GM12865 (cell line): Measurements from ENCODE around the gene FOXA3.

Source experiments
- DNase-seq: peaks from one replicate; pipeline ENCODE4 v3.0.0; 2010; ENCODE audit warnings: low read depth
- H3K4me3 ChIP-seq: 2 replicates; pipeline ENCODE4 v1.5.1; 2011; ENCODE audit warnings: mild to moderate bottlenecking, low read depth, low read length, control low read depth
- TF ChIP-seq, protein P1 (sequence below): IDR thresholded peaks from 2 replicates; pipeline ENCODE4 v1.5.1; 2011; ENCODE audit warnings: low read length, control low read depth, low read depth, inconsistent platforms; ENCODE audit not compliant: insufficient read depth; ENCODE audit errors: missing control alignments

Gene FOXA3

DNA sequence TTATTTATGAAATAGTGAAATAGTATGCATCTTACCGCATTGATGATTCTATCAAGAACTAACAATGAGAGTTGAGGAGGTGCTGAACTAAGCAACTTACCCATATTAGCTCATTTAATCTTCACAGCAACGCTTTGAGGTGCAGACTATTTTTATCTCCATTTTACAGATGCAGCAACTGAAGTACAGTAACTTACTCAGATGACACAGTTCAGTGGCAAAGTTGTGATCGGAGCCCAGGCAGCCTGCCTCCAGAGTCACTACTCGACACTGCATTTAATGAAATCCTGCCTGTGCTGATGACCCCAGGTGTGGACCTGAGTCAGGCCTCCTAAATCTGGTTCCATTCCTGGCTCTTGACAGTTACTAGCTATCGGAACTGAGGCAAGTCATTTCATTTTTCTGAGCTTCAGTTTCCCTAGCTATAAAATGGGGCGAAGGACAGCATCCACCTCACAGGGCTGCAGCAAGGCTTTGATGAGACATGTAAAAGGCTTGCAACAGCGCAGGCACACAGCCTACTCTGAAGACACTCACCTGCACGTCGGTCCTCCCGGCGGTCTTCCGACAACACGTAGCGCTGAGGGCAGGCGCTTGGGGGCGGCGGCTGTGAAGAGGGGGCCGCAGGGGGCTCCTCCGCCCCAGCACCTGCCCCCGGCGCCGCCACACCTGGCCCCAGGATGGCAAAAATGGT is 36.8 kb downstream of the FOXA3 start:
- DNase-seq, result no peak
- TF ChIP-seq, protein P1, sequence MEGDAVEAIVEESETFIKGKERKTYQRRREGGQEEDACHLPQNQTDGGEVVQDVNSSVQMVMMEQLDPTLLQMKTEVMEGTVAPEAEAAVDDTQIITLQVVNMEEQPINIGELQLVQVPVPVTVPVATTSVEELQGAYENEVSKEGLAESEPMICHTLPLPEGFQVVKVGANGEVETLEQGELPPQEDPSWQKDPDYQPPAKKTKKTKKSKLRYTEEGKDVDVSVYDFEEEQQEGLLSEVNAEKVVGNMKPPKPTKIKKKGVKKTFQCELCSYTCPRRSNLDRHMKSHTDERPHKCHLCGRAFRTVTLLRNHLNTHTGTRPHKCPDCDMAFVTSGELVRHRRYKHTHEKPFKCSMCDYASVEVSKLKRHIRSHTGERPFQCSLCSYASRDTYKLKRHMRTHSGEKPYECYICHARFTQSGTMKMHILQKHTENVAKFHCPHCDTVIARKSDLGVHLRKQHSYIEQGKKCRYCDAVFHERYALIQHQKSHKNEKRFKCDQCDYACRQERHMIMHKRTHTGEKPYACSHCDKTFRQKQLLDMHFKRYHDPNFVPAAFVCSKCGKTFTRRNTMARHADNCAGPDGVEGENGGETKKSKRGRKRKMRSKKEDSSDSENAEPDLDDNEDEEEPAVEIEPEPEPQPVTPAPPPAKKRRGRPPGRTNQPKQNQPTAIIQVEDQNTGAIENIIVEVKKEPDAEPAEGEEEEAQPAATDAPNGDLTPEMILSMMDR, result no peak
- peak overlapping the region; percentile 86; the same call in 1 of the 2 replicates for H3K4me3 ChIP-seq

DNA sequence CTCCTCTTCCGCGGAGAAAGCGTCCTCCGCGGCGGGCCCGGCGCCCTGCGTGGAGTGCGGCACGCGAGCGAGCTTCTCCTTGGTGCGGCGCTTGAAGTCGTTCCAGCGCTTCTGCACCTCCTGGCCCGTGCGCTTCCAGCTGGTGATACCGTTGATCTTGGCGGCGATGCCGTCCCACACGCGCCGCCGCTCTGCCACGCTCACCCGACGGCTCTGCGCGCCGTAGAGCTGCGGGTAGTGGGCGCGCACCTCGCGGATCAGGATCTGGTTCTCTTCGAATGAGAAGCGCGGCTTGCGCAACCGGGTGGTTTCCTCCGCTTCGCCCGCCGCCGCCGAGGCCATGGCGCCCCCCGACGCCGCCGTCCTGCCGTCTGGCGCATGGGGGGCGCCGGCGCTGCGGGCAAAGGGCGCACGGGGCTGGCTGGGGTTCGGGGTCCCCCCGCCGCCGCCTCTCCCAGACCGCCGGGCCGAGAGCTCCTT is 37.3 kb downstream of the FOXA3 start:
- no peak for DNase-seq
- H3K4me3 ChIP-seq, result peak overlapping the region; percentile 86
- TF ChIP-seq, protein P1, result no peak

GRCh38 chr19:45901912-45902650 is 38.0 kb downstream of the FOXA3 start, which contains the start of gene MYPOP:
MYPOP (minus strand) TSS chr19:45902613; CDS start chr19:45901773, 840 bp downstream.
- TF ChIP-seq, protein P1, result no peak
- H3K4me3 ChIP-seq, result peak within 1 kb of the TSS; percentile 86
- DNase-seq, result no peak

DNA sequence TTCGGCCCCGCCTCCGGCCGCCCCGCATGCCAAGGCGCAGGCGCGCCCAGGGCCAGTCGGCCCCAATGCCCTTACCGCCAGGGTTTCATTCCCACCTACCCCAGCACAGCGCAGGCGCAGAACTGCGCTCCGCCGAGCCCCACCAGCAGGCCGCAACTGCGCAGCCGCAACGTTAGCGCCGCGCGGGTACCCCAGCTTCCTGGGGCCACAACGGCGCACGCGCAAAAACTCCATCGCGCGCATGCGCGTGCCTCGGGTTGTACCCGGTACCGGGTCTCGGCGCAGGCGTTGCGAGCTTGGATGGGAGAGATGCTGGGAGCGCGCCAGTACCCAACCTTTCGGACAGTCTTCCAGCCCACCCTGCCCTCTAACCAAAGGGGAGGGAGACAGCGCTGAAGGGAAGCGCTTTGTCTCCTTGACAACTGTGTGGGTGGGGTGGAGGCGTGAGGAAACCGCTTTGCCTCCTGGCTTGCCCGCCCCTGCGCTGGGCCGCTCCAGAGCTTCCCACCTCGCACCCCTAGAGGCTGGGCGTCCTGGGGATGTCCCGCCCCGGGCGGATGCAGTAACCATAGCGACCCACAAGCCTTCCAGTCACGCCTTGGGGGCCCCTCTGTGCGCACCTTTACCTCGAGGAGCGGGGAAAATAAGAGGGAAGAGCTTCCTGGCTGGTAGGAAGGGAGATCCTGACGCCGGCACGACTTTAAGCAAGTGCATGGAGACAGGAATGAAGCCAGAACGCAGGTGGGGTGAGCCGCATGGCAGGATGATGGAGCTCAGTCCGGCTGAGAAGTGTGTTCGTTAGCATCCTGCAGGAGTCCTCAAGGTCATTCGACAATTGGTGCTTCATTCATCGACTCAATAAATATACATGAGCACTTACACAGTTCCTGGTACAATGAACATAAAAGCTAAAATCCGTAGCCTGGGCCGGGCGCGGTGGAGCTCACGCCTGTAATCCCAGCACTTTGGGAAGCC is 38.8 kb downstream of the FOXA3 start:
- TF ChIP-seq, protein P1, result no peak
- H3K4me3 ChIP-seq, result peak overlapping the region; percentile 86
- peak; percentile 98 for DNase-seq

GRCh38 chr19:45905011-45905410 is 40.9 kb downstream of the FOXA3 start:
- H3K4me3 ChIP-seq, result no peak overlapping the region
- TF ChIP-seq, protein P1, result no peak
- no peak for DNase-seq

- no peak overlapping the region for H3K4me3 ChIP-seq
- TF ChIP-seq, protein P1, result no peak
- no peak for DNase-seq
Measured at GRCh38 chr19:45906221-45906620, 42.1 kb downstream of the FOXA3 start.
